ENCODE data around the gene KCTD16.

KCTD16 gene

DNA sequence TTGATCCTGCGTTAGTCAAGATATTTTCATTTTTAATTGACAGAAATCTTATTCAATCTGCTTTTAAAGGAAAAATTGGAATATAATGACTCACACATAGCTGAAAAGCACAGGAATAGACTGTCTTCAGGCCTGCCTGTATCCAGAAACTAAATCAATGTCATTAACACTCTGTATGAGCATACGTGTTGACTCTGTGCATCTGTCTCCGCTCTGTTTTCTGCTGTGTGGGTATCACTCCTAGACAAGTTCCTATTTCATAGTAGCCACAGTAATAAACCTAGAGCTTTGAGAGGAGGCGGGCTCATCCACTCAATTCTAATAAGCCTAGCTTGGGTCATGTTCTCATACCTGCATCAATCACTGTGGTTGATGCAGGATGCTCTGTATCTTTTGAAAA, 267.6 kb downstream of the KCTD16 start:
- no peak for DNase-seq (ENCODE audit: low spot score)
- TF ChIP-seq, protein P1, sequence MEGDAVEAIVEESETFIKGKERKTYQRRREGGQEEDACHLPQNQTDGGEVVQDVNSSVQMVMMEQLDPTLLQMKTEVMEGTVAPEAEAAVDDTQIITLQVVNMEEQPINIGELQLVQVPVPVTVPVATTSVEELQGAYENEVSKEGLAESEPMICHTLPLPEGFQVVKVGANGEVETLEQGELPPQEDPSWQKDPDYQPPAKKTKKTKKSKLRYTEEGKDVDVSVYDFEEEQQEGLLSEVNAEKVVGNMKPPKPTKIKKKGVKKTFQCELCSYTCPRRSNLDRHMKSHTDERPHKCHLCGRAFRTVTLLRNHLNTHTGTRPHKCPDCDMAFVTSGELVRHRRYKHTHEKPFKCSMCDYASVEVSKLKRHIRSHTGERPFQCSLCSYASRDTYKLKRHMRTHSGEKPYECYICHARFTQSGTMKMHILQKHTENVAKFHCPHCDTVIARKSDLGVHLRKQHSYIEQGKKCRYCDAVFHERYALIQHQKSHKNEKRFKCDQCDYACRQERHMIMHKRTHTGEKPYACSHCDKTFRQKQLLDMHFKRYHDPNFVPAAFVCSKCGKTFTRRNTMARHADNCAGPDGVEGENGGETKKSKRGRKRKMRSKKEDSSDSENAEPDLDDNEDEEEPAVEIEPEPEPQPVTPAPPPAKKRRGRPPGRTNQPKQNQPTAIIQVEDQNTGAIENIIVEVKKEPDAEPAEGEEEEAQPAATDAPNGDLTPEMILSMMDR (IDR thresholded peaks at IDR 0.05; ENCODE audit: extremely low read depth, missing control alignments): no peak

DNA sequence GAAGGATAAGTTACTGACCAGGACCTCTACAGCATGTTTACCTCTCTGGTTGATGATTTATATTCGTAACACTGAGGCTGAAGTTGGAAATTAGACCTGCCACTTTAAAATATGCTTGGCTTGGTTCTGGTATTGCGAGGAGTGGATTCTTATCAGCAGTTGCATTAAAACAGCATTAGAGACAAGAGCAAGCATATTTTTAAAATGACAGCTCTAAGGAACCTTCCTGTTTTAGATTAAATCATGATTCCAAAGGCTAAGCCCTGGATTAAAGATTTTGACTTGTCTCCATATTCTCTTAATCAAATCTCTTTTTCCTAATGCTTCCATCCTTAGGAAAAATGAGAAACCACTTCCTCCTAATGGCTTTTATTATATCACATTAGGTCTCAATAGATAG, 277.8 kb downstream of the KCTD16 start:
- no peak for DNase-seq (ENCODE audit: low spot score)
- TF ChIP-seq, protein P1 (IDR thresholded peaks at IDR 0.05; ENCODE audit: extremely low read depth, missing control alignments): no peak

DNA sequence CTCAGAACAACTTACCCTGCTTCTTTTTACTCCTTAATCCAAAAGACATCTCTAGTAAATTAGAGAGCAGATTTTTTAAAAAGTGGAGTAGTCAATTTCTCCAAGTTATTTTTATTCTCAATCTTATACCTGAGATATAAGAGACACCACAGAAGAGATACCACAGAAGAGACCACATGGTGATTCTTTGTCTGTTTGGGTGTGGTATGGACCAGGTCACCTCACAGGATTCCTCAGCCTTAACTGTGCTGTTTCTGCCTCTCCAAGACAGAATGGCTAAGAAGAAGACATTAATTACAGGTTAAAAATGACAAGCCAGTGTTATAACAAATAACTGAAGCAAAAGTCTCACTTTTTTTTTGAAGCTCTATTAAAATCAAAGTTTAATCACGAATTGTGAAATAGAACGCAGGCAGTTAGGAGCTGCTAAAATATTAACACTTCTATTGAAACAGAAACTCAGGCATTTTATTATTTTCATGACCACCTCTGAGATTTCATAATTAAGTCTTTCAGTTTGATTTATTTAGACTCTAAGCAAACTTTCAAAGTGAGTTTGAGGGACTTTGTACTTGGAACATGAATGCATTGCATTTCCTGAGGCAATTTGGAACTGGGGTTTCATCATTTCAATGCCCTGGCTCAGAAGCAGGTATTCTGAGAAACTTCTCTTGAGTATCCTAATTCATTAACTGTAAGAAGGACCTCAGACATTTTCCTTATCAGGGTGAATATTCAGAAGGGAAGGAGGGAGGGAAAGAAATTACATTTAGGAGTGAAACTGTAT, 280.7 kb downstream of the KCTD16 start:
- DNase-seq (ENCODE audit: low spot score): no peak
- TF ChIP-seq, protein P1 (IDR thresholded peaks at IDR 0.05; ENCODE audit: extremely low read depth, missing control alignments): no peak

DNA sequence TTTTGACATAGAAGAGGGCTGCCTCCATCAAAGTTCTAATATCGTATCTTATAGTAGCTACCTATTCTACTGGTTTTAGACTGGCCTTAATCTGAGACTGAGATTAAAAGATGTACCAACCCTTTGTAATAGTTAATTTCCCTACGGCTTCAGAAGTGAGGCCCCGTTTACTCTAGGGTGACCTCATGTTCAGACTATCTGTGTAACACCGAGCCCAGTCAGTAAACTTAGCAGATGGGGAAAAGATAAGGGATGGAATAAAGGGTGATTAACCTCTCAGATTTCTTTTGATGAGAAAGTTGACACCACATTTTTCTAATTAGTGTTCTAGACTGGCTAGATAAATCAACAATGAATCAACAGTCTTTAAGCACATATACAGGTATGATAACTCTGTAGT, 283.1 kb downstream of the KCTD16 start:
- TF ChIP-seq, protein P1 (IDR thresholded peaks at IDR 0.05; ENCODE audit: extremely low read depth, missing control alignments): no peak
- no peak for DNase-seq (ENCODE audit: low spot score)

DNA sequence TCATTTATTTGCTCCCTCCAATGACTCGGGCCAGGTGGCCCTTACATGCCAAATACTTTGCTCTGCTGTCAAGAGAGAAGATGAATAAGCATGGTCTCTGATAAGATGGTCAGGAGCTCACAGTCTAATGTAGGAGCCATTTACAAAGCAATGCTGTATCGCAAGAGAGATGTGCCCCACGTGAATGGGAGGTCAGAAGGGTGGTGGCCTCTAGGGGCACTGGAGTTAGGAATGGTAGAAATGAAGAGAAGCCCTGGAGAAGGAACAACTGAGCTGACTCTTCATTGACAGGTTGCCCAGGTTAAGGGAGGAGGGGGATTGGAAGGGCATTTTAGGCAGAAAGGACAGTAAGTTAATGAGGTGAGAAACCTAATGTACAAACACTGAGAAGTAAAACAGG, 286.5 kb downstream of the KCTD16 start:
- DNase-seq (ENCODE audit: low spot score): no peak
- TF ChIP-seq, protein P1 (IDR thresholded peaks at IDR 0.05; ENCODE audit: extremely low read depth, missing control alignments): no peak

DNA sequence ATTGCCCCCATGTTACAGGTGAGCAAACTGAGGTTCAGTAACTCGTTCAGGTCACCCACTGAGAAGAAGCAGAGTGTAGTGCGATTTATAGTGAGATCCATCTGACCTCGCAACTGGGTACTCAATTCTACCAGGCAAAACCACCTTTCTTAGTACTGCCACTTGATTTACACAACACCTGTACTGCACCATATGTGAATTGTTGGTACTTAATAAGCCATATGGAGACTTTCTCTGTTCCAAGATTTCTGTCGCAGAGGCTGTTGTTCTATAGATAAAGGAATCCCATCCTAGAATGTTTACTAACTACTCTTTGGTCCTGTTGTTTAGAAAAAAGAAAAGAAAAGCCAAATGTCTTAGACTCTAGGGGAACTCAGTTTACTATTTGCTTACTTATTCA, 287.5 kb downstream of the KCTD16 start:
- TF ChIP-seq, protein P1 (IDR thresholded peaks at IDR 0.05; ENCODE audit: extremely low read depth, missing control alignments): no peak
- DNase-seq (ENCODE audit: low spot score): no peak

DNA sequence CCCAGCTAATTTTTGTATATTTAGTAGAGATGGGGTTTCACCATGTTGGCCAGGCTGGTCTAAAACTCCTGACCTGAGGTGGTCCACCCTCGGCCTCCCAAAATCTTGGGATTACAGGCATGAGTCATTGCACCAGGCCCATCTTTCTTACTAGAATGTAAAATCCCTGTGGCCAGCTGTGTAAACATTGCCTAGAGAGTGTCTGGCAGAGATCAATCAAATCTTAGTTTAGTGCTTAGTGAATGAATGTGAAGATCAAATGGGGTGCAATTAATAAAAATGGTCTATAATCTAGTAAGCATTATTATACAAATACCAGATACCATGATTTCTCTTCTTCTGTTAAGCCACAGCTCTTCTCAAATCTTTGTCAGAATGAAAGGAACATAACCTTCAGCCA, 289.9 kb downstream of the KCTD16 start:
- no peak for DNase-seq (ENCODE audit: low spot score)
- TF ChIP-seq, protein P1 (IDR thresholded peaks at IDR 0.05; ENCODE audit: extremely low read depth, missing control alignments): no peak
